ENCODE measurements around the gene AP3S1. TPM values are rescaled to one million over a fixed set of nuclear protein-coding genes. Genes with fewer than 3 reads are reported as not detected.

The AP3S1 gene
- total RNA-seq, 1 donor from 2014 or later, result 117 TPM

GRCh38 chr5:115857626-115858349, 16.1 kb downstream of the AP3S1 start:
- FAIRE-seq (no peak), DNase-seq (ENCODE audit: low read depth) (peak; percentile 37)
- no peak for TF ChIP-seq CTCF (IDR thresholded peaks at IDR 0.05; ENCODE audit: insufficient read depth, low read length, severe bottlenecking)
- H3K27me3 ChIP-seq (ENCODE audit: control insufficient read depth, insufficient read depth, low read length), result no peaks in the 10 kb centered on the region
- no peak overlapping the region for H3K4me3 ChIP-seq (ENCODE audit: low read depth, low read length)
- no peaks in the 10 kb centered on the region for H3K36me3 ChIP-seq (ENCODE audit: control insufficient read depth, insufficient read depth, low read length)

- no peak for FAIRE-seq
- no peak for TF ChIP-seq CTCF (IDR thresholded peaks at IDR 0.05; ENCODE audit: insufficient read depth, low read length, severe bottlenecking)
- no peak for DNase-seq (ENCODE audit: low read depth)
These were observed 16.7 kb downstream of the AP3S1 start for GRCh38 chr5:115858396-115858795.

GRCh38 chr5:115859378-115859777, 17.6 kb downstream of the AP3S1 start:
- no peaks in the 10 kb centered on the region for H3K36me3 ChIP-seq (ENCODE audit: control insufficient read depth, insufficient read depth, low read length)
- H3K27me3 ChIP-seq (ENCODE audit: control insufficient read depth, insufficient read depth, low read length), result no peaks in the 10 kb centered on the region
- FAIRE-seq (no peak), DNase-seq (ENCODE audit: low read depth) (no peak)
- no peak for TF ChIP-seq CTCF (IDR thresholded peaks at IDR 0.05; ENCODE audit: insufficient read depth, low read length, severe bottlenecking)
- H3K4me3 ChIP-seq (ENCODE audit: low read depth, low read length), result no peak overlapping the region

More at GRCh38 chr5:115858396-115858795, 16.7 kb downstream of the AP3S1 start:
- H3K27me3 ChIP-seq (ENCODE audit: control insufficient read depth, insufficient read depth, low read length), result no peaks in the 10 kb centered on the region
- no peaks in the 10 kb centered on the region for H3K36me3 ChIP-seq (ENCODE audit: control insufficient read depth, insufficient read depth, low read length)
- H3K4me3 ChIP-seq (ENCODE audit: low read depth, low read length), result no peak overlapping the region

- Histone ChIP-seq H3K27me3 (ENCODE audit: control insufficient read depth, insufficient read depth, low read length) (no peaks in the 10 kb centered on the region), H3K36me3 (ENCODE audit: control insufficient read depth, insufficient read depth, low read length) (peaks cover 3% of the 10 kb centered on the region), H3K4me3 (ENCODE audit: low read depth, low read length) (no peak overlapping the region)
- TF ChIP-seq CTCF (IDR thresholded peaks at IDR 0.05; ENCODE audit: insufficient read depth, low read length, severe bottlenecking), result no peak
- DNase-seq (ENCODE audit: low read depth) (no peak), FAIRE-seq (no peak)
These were observed 27.6 kb downstream of the AP3S1 start for GRCh38 chr5:115869256-115869795.

GRCh38 chr5:115872447-115872846, 30.7 kb downstream of the AP3S1 start:
- DNase-seq (ENCODE audit: low read depth) (no peak), FAIRE-seq (no peak)
- Histone ChIP-seq H3K36me3 (ENCODE audit: control insufficient read depth, insufficient read depth, low read length) (peaks cover 3% of the 10 kb centered on the region), H3K27me3 (ENCODE audit: control insufficient read depth, insufficient read depth, low read length) (no peaks in the 10 kb centered on the region), H3K4me3 (ENCODE audit: low read depth, low read length) (no peak overlapping the region)
- no peak for TF ChIP-seq CTCF (IDR thresholded peaks at IDR 0.05; ENCODE audit: insufficient read depth, low read length, severe bottlenecking)

Data from bronchial epithelial cell (primary cell).